GM23248 (cell line): ENCODE data around the gene RAMP1. TPM values are rescaled to one million over a fixed set of nuclear protein-coding genes. Genes with fewer than 3 reads are reported as not detected.

Experiments used
- DNase-seq: peaks from one replicate; pipeline ENCODE4 v3.0.0-alpha.2; 2015
- H2AFZ ChIP-seq: fragments of 200-600 bp; sonication (generic); 2 replicates; pipeline ENCODE4 v1.6.1; 2016; ENCODE audit warnings: antibody characterized with exemption
- H3F3A ChIP-seq: fragments of 200-600 bp; sonication (generic); 2 replicates; pipeline ENCODE4 v1.6.1; 2016; ENCODE audit warnings: mild to moderate bottlenecking, antibody characterized with exemption, mixed run types; ENCODE audit not compliant: insufficient read depth
- H3K27ac ChIP-seq: fragments of 200-600 bp; sonication (generic); 2 replicates; pipeline ENCODE4 v1.5.1; 2016; ENCODE audit warnings: mild to moderate bottlenecking
- H3K27me3 ChIP-seq: fragments of 200-600 bp; sonication (generic); replicated peaks from 2 replicates; pipeline ENCODE4 v1.6.1; 2016; ENCODE audit warnings: mild to moderate bottlenecking; ENCODE audit not compliant: insufficient read depth
- H3K36me3 ChIP-seq: fragments of 200-600 bp; sonication (generic); 2 replicates; pipeline ENCODE4 v1.6.1; 2016; ENCODE audit warnings: low read depth, mild to moderate bottlenecking
- H3K4me1 ChIP-seq: fragments of 200-600 bp; sonication (generic); 2 replicates; pipeline ENCODE4 v1.6.1; 2016; ENCODE audit warnings: mild to moderate bottlenecking; ENCODE audit not compliant: insufficient read depth
- H3K4me2 ChIP-seq: fragments of 200-600 bp; sonication (generic); one replicate; pipeline ENCODE4 v1.6.1; 2016; ENCODE audit warnings: mild to moderate bottlenecking; ENCODE audit not compliant: unreplicated experiment
- H3K4me3 ChIP-seq: fragments of 200-600 bp; sonication (generic); 2 replicates; pipeline ENCODE4 v1.5.1; 2016; ENCODE audit warnings: mild to moderate bottlenecking
- H3K79me2 ChIP-seq: fragments of 200-600 bp; sonication (generic); 2 replicates; pipeline ENCODE4 v1.6.1; 2016; ENCODE audit warnings: mild to moderate bottlenecking; ENCODE audit not compliant: insufficient read depth
- H3K9ac ChIP-seq: fragments of 200-600 bp; sonication (generic); 2 replicates; pipeline ENCODE4 v1.6.1; 2016; ENCODE audit warnings: mild to moderate bottlenecking
- H3K9me2 ChIP-seq: fragments of 200-600 bp; sonication (generic); 2 replicates; pipeline ENCODE4 v1.6.1; 2016; ENCODE audit warnings: mixed run types, mild to moderate bottlenecking, moderate library complexity; ENCODE audit not compliant: insufficient read depth
- H3K9me3 ChIP-seq: fragments of 200-600 bp; sonication (generic); one replicate; pipeline ENCODE4 v1.6.1; 2017; ENCODE audit warnings: low read depth
- H4K20me1 ChIP-seq: fragments of 200-600 bp; sonication (generic); 2 replicates; pipeline ENCODE4 v1.6.0; 2016; ENCODE audit not compliant: insufficient read depth
- EZH2 ChIP-seq: fragments of 200-600 bp; sonication (generic); IDR thresholded peaks from 2 replicates; pipeline ENCODE4 v1.6.1; 2018; ENCODE audit warnings: antibody characterized with exemption, mild to moderate bottlenecking; ENCODE audit not compliant: insufficient read depth, poor library complexity, severe bottlenecking
- EZH2phosphoT487 ChIP-seq: fragments of 200-600 bp; sonication (generic); IDR thresholded peaks from 2 replicates; pipeline ENCODE4 v1.6.1; 2018; ENCODE audit warnings: antibody characterized with exemption, moderate library complexity, mild to moderate bottlenecking, low read depth; ENCODE audit not compliant: insufficient read depth
- WGBS, 2 experiments: methylation state at CpG; one replicate each; pipeline ENCODE4 v1.1.6; 2015 to 2017; ENCODE audit warnings: low lambda C conversion rate in 2 of 2, low coverage in 1 of 2; ENCODE audit errors: missing lambda C conversion rate in 2 of 2; 5-methylcytosine and 5-hydroxymethylcytosine counted together
- in situ Hi-C: fragments of 300-500 bp; cut with MboI; formaldehyde crosslinking; loops from 2 replicates; pipeline ENCODE4 v1.15.0; 2020
- polyA plus RNA-seq: library from polyadenylated mRNA; unstranded; fragments of >200 nt; fragmentation: Nextera tagmentation; extraction: Ambion mirVana; gene quantifications from 2 replicates; pipeline ENCODE4 v1.2.1, GENCODE V29; 2016
- total RNA-seq: library from RNA; depleted of rRNA; stranded (reverse); fragments of >200 nt; shearing (Covaris generic); gene quantifications from 2 replicates; pipeline ENCODE4 v1.2.3, GENCODE V29; 2014

RAMP1 gene
- total and polyA plus RNA-seq, 2 experiments from 2014 or later: 4.1 to 11.1 TPM

DNA sequence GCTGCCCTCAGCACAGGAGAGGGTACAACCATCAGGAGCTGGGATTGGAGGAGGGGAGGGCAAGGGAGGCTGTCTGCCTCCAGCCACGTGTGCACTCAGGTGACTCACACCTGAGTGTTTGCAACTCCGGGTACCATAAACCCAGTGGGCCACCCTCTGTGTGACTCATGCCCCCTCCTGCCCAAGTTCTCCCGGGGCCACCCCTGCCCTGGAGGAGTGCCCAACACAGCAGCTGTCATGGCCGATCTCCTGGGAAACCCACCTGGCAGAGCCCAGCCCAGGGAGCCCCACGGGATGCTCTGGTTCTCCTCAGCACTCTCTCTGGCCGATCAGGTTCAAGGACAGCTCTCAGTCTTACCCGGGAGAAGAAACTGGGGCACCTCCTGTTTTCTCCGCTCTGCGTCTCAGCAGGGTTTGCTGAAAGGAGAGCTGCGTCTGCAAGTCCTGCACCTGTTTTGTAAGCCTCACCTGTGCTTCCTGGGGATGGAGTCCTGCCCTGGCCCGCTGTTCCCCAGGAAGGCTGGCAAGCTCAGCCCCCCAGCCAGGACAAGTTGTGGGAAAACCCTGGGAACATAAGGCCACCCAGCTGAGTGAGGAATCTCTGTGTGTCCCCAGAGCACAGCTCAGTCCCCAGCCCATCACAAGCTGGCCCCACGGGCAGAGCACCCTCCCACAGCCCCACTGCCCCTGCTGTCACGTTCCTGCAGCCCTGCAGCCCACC is 63.4 kb downstream of the RAMP1 start:
- Histone ChIP-seq H3F3A (no peaks in the 10 kb centered on the region), H3K4me3 (no peak overlapping the region), H3K27ac (no peak overlapping the region), H2AFZ (peak overlapping the region; percentile 77), H4K20me1 (no peaks in the 10 kb centered on the region), H3K4me1 (no peaks in the 10 kb centered on the region), H3K9me3 (no peaks in the 10 kb centered on the region), H3K27me3 (no peaks in the 10 kb centered on the region), H3K36me3 (no peaks in the 10 kb centered on the region), H3K4me2 (no peak overlapping the region), H3K9me2 (no peaks in the 10 kb centered on the region), H3K79me2 (no peaks in the 10 kb centered on the region), H3K9ac (peak overlapping the region; percentile 31)
- 61 to 65% methylated on average over 13 of the region's 13 CpGs for WGBS, 2 experiments
- no peak for TF ChIP-seq EZH2phosphoT487
- no peak for TF ChIP-seq EZH2
- in situ Hi-C loops: no loop called here
- no peak for DNase-seq

DNA sequence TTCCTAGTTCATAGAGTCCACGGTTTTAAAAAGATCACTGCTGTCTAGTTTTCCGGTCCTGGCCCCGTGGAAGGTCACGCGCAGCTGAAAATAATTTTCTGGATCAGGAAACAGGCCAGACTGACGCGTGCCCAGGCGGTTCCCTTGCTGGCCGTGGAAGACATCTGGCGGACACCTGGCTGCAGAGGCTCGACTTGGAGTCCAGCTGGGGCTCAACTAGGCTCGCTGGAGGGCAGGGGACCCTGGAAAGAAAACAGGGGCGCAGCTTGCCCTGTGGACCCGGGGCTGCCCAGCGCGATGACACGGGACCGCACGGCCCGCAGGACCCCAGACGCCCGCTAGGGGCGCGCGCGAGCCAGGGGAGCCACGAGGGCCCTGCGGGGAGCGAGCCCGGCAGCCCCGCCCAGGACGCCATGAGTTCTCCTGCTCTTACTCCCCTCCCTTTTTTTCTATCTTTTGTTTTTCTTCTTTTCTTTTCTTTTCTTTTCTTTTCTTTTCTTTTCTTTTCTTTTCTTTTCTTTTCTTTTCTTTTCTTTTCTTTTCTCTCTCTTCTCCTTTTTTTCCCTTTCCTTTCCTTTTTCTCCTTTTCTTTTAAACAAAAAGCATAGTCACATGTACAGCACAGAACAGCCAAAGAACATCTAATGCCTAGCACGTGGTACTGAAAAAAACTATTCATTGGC is 64.2 kb downstream of the RAMP1 start:
- no peaks in the 10 kb centered on the region for H3K79me2 ChIP-seq
- peak overlapping the region; percentile 55 for H3K4me2 ChIP-seq
- no peak overlapping the region for H3K27ac ChIP-seq
- whole genome bisulfite sequencing, 2 experiments: 2 to 3% methylated on average over 33 of the region's 33 CpGs
- peak overlapping the region; percentile 31 for H3K9ac ChIP-seq
- in situ Hi-C loops: no loop called here
- H3K4me3 ChIP-seq: peak overlapping the region; percentile 57
- no peak for TF ChIP-seq EZH2
- no peak for TF ChIP-seq EZH2phosphoT487
- H3K9me3 ChIP-seq: no peaks in the 10 kb centered on the region
- no peaks in the 10 kb centered on the region for H3K27me3 ChIP-seq
- H3K36me3 ChIP-seq: no peaks in the 10 kb centered on the region
- no peaks in the 10 kb centered on the region for H3F3A ChIP-seq
- H2AFZ ChIP-seq: peak overlapping the region; percentile 77
- no peaks in the 10 kb centered on the region for H3K4me1 ChIP-seq
- DNase-seq: peak; percentile 83
- H3K9me2 ChIP-seq: no peaks in the 10 kb centered on the region
- no peaks in the 10 kb centered on the region for H4K20me1 ChIP-seq

DNA sequence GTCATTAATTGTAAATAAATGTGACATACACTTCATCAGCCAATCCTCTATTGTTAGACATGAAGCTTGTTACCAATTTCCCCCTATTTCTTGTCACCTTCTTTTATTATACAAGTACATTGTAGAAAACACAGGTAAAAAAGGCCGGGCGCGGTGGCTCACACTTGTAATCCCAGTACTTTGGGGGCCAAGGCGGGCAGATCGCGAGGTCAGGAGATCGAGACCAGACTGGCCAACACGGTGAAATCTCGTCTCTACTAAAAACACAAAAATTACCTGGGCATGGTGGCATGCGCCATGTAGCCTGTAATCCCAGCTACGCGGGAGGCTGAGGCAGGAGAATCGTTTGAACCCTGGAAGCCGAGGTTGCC is 64.7 kb downstream of the RAMP1 start:
- Histone ChIP-seq H3K79me2 (no peaks in the 10 kb centered on the region), H4K20me1 (no peaks in the 10 kb centered on the region), H3K4me3 (0 out of 2 replicates have a peak overlapping the region, but pooled peaks have one; percentile 57), H3K9me3 (no peaks in the 10 kb centered on the region), H3K4me2 (peak overlapping the region; percentile 43), H3K27ac (no peak overlapping the region), H3K9ac (no peak overlapping the region), H3K9me2 (no peaks in the 10 kb centered on the region), H2AFZ (peak overlapping the region; percentile 77), H3K4me1 (no peaks in the 10 kb centered on the region), H3K27me3 (no peaks in the 10 kb centered on the region), H3K36me3 (no peaks in the 10 kb centered on the region), H3F3A (no peaks in the 10 kb centered on the region)
- TF ChIP-seq EZH2phosphoT487 (no peak), EZH2 (no peak)
- DNase-seq: no peak
- in situ Hi-C loops: no loop called here
- WGBS, 2 experiments: 88 to 93% methylated on average over 14 of the region's 14 CpGs

DNA sequence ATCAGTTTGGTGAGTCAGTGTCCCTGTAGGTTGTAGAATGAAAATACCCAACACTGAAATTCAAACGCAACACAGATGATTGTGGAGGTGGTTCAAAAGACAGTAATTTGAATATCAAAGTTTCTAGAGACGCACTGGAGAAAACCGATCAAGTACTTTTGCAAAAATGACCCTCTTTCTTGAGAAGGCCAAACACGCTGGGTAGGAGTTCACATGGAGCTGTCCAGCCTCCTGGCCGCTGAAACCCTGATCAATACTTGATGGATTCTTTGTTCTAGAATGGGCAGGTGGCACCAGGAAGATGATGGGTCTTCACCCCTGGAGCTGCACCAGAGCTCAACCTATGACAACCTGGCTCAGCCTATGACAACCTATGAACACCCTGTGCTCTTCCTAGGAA is 67.7 kb downstream of the RAMP1 start:
- Histone ChIP-seq H3K27me3 (no peaks in the 10 kb centered on the region), H3K9ac (no peak overlapping the region), H2AFZ (no peak overlapping the region), H3K9me2 (no peaks in the 10 kb centered on the region), H4K20me1 (no peaks in the 10 kb centered on the region), H3F3A (peaks cover 8% of the 10 kb centered on the region; the same call in 1 of the 2 replicates), H3K79me2 (no peaks in the 10 kb centered on the region), H3K36me3 (no peaks in the 10 kb centered on the region), H3K4me1 (peaks cover 11% of the 10 kb centered on the region; the same call in 1 of the 2 replicates), H3K4me3 (no peak overlapping the region), H3K27ac (no peak overlapping the region), H3K4me2 (no peak overlapping the region), H3K9me3 (no peaks in the 10 kb centered on the region)
- peak; percentile 18 for DNase-seq
- no peak for TF ChIP-seq EZH2phosphoT487
- TF ChIP-seq EZH2: no peak
- in situ Hi-C loops: no loop called here
- 86% methylated on average over 5 of the region's 5 CpGs for WGBS, 2 experiments
